ENCODE data around the gene RCSD1.

The RCSD1 gene

DNA sequence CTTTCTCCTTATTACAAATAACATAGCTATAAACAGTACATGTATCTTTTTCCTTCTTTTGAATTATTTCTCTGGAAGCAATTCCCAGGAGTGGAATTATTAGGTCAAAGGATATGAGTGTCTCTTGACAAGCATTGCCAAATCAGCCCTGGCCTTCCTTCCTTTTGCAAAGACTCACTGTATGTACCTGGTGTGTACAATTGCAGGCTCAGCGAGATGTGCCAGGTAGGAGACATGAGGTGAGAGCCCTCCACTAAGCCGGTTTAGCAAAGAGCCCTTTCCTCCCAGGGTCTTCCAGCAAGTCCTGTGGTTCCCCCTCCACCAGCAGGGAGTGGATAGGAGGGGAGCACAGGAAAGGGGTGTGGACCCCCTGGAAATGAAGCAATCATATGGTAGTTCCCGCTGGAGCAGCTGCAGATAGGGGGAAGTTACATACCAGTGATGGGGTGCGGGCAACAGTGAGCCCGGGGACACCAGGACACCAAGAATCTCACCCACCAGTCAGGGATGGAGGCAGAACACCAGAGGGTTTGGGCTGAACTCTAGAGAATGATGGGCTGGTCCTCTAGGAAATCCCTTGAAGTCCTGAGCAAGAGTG lies 18.3 kb downstream of the RCSD1 start:
- Histone ChIP-seq H3F3A (ENCODE audit: low read depth) (peaks cover 10% of the 10 kb centered on the region; the same call in 1 of the 2 replicates), H2AFZ (ENCODE audit: low read length) (no peak overlapping the region), H3K4me1 (ENCODE audit: insufficient read depth, low read length, poor library complexity, severe bottlenecking) (peaks cover 76% of the 10 kb centered on the region), H4K20me1 (ENCODE audit: insufficient read depth, low read length, poor library complexity, severe bottlenecking) (peaks cover 14% of the 10 kb centered on the region), H3K36me3 (ENCODE audit: insufficient read depth, low read length) (no peaks in the 10 kb centered on the region), H3K9ac (ENCODE audit: low read depth, low read length, poor library complexity, severe bottlenecking) (peak overlapping the region; percentile 69), H3K9me3 (ENCODE audit: insufficient read depth, low read depth, low read length) (no peaks in the 10 kb centered on the region), H3K79me2 (ENCODE audit: insufficient read depth, low read length) (peaks cover 73% of the 10 kb centered on the region), H3K4me3 (ENCODE audit: low read length, poor library complexity, severe bottlenecking) (no peak overlapping the region), H3K27me3 (ENCODE audit: insufficient read depth, low read length, poor library complexity, severe bottlenecking) (no peaks in the 10 kb centered on the region), H3K9me2 (replicated peaks; ENCODE audit: low read depth, low read length) (no peaks in the 10 kb centered on the region), H3K4me2 (ENCODE audit: low read depth, low read length, poor library complexity, severe bottlenecking) (peak overlapping the region; percentile 71)
- TF ChIP-seq, protein P1, sequence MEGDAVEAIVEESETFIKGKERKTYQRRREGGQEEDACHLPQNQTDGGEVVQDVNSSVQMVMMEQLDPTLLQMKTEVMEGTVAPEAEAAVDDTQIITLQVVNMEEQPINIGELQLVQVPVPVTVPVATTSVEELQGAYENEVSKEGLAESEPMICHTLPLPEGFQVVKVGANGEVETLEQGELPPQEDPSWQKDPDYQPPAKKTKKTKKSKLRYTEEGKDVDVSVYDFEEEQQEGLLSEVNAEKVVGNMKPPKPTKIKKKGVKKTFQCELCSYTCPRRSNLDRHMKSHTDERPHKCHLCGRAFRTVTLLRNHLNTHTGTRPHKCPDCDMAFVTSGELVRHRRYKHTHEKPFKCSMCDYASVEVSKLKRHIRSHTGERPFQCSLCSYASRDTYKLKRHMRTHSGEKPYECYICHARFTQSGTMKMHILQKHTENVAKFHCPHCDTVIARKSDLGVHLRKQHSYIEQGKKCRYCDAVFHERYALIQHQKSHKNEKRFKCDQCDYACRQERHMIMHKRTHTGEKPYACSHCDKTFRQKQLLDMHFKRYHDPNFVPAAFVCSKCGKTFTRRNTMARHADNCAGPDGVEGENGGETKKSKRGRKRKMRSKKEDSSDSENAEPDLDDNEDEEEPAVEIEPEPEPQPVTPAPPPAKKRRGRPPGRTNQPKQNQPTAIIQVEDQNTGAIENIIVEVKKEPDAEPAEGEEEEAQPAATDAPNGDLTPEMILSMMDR (conservative IDR thresholded peaks at IDR 0.05; ENCODE audit: low read length) = no peak
- TF ChIP-seq EZH2phosphoT487 (IDR thresholded peaks at IDR 0.05; ENCODE audit: borderline replicate concordance) = no peak

GRCh38 chr1:167648978-167649744 lies 19.1 kb downstream of the RCSD1 start:
- H3K4me3 ChIP-seq (ENCODE audit: low read length, poor library complexity, severe bottlenecking) = peak overlapping the region; percentile 46
- peak overlapping the region; percentile 71 for H3K4me2 ChIP-seq (ENCODE audit: low read depth, low read length, poor library complexity, severe bottlenecking)
- H3K27me3 ChIP-seq (ENCODE audit: insufficient read depth, low read length, poor library complexity, severe bottlenecking) = no peaks in the 10 kb centered on the region
- H3K9me3 ChIP-seq (ENCODE audit: insufficient read depth, low read depth, low read length) = no peaks in the 10 kb centered on the region
- peaks cover 8% of the 10 kb centered on the region for H4K20me1 ChIP-seq (ENCODE audit: insufficient read depth, low read length, poor library complexity, severe bottlenecking)
- peaks cover 78% of the 10 kb centered on the region for H3K4me1 ChIP-seq (ENCODE audit: insufficient read depth, low read length, poor library complexity, severe bottlenecking)
- peak overlapping the region; percentile 69 for H3K9ac ChIP-seq (ENCODE audit: low read depth, low read length, poor library complexity, severe bottlenecking)
- H3F3A ChIP-seq (ENCODE audit: low read depth) = peaks cover 10% of the 10 kb centered on the region; the same call in 1 of the 2 replicates
- no peaks in the 10 kb centered on the region for H3K9me2 ChIP-seq (replicated peaks; ENCODE audit: low read depth, low read length)
- H3K36me3 ChIP-seq (ENCODE audit: insufficient read depth, low read length) = no peaks in the 10 kb centered on the region
- no peak overlapping the region for H2AFZ ChIP-seq (ENCODE audit: low read length)
- no peak for TF ChIP-seq EZH2phosphoT487 (IDR thresholded peaks at IDR 0.05; ENCODE audit: borderline replicate concordance)
- TF ChIP-seq, protein P1 (conservative IDR thresholded peaks at IDR 0.05; ENCODE audit: low read length) = no peak
- H3K79me2 ChIP-seq (ENCODE audit: insufficient read depth, low read length) = peaks cover 74% of the 10 kb centered on the region

GRCh38 chr1:167650269-167651160 lies 20.5 kb downstream of the RCSD1 start:
- peak overlapping the region; percentile 54 for H3K4me3 ChIP-seq (ENCODE audit: low read length, poor library complexity, severe bottlenecking)
- TF ChIP-seq, protein P1 (conservative IDR thresholded peaks at IDR 0.05; ENCODE audit: low read length) = no peak
- TF ChIP-seq EZH2phosphoT487 (IDR thresholded peaks at IDR 0.05; ENCODE audit: borderline replicate concordance) = no peak
- H3K79me2 ChIP-seq (ENCODE audit: insufficient read depth, low read length) = peaks cover 75% of the 10 kb centered on the region
- peak overlapping the region; percentile 71 for H3K4me2 ChIP-seq (ENCODE audit: low read depth, low read length, poor library complexity, severe bottlenecking)
- H3K4me1 ChIP-seq (ENCODE audit: insufficient read depth, low read length, poor library complexity, severe bottlenecking) = peaks cover 78% of the 10 kb centered on the region
- H3K9ac ChIP-seq (ENCODE audit: low read depth, low read length, poor library complexity, severe bottlenecking) = peak overlapping the region; percentile 74
- no peaks in the 10 kb centered on the region for H3K27me3 ChIP-seq (ENCODE audit: insufficient read depth, low read length, poor library complexity, severe bottlenecking)
- no peak overlapping the region for H2AFZ ChIP-seq (ENCODE audit: low read length)
- no peaks in the 10 kb centered on the region for H3K36me3 ChIP-seq (ENCODE audit: insufficient read depth, low read length)
- peaks cover 10% of the 10 kb centered on the region; the same call in 1 of the 2 replicates for H3F3A ChIP-seq (ENCODE audit: low read depth)
- H3K9me3 ChIP-seq (ENCODE audit: insufficient read depth, low read depth, low read length) = no peaks in the 10 kb centered on the region
- peaks cover 14% of the 10 kb centered on the region for H4K20me1 ChIP-seq (ENCODE audit: insufficient read depth, low read length, poor library complexity, severe bottlenecking)
- H3K9me2 ChIP-seq (replicated peaks; ENCODE audit: low read depth, low read length) = no peaks in the 10 kb centered on the region
